SH-SY5Y (cell line): Measurements from ENCODE around the gene TAPT1.

Source experiments
- GATA2 ChIP-seq: IDR thresholded peaks from 2 replicates; pipeline ENCODE4 v1.6.1; 2011; ENCODE audit warnings: mild to moderate bottlenecking, low read depth, low read length
- GATA3 ChIP-seq: IDR thresholded peaks from 2 replicates; pipeline ENCODE4 v1.6.1; 2011; ENCODE audit warnings: low read depth, mild to moderate bottlenecking, low read length, moderate library complexity

Gene TAPT1

GRCh38 chr4:16207409-16207808, 18.9 kb downstream of the TAPT1 start:
- no peak for TF ChIP-seq GATA2
- TF ChIP-seq GATA3, result no peak

GRCh38 chr4:16206848-16207247, 19.4 kb downstream of the TAPT1 start:
- no peak for TF ChIP-seq GATA3
- TF ChIP-seq GATA2, result no peak

- TF ChIP-seq GATA3, result no peak
- no peak for TF ChIP-seq GATA2
Observed at GRCh38 chr4:16206301-16206700, 20.0 kb downstream of the TAPT1 start.

- TF ChIP-seq GATA2, result no peak
Observed at GRCh38 chr4:16205298-16206164, 20.7 kb downstream of the TAPT1 start.

- TF ChIP-seq GATA3 (no peak), GATA2 (no peak)
Observed at GRCh38 chr4:16204505-16204904, 21.8 kb downstream of the TAPT1 start.

- TF ChIP-seq GATA3 (no peak), GATA2 (no peak)
Observed at GRCh38 chr4:16203083-16203482, 23.2 kb downstream of the TAPT1 start.

GRCh38 chr4:16202598-16202997, 23.7 kb downstream of the TAPT1 start:
- no peak for TF ChIP-seq GATA3

- TF ChIP-seq GATA3 (no peak), GATA2 (no peak)
Observed at GRCh38 chr4:16199093-16199492, 27.2 kb downstream of the TAPT1 start.

GRCh38 chr4:16197876-16198665, 28.2 kb downstream of the TAPT1 start:
- no peak for TF ChIP-seq GATA3

GRCh38 chr4:16196482-16197393, 29.5 kb downstream of the TAPT1 start:
- TF ChIP-seq GATA2 (no peak), GATA3 (no peak)

GRCh38 chr4:16195209-16195608, 31.1 kb downstream of the TAPT1 start:
- no peak for TF ChIP-seq GATA3
- no peak for TF ChIP-seq GATA2

GRCh38 chr4:16194214-16194613, 32.1 kb downstream of the TAPT1 start:
- no peak for TF ChIP-seq GATA2
- TF ChIP-seq GATA3, result no peak

- TF ChIP-seq GATA3, result no peak
- TF ChIP-seq GATA2, result no peak
Observed at GRCh38 chr4:16192631-16193518, 33.4 kb downstream of the TAPT1 start.

GRCh38 chr4:16192057-16192456, 34.2 kb downstream of the TAPT1 start:
- TF ChIP-seq GATA3 (no peak), GATA2 (no peak)
